GM10266 (cell line): ENCODE data around the gene AMBRA1.

Source experiments
- DNase-seq: peaks from one replicate; pipeline ENCODE4 v3.0.0; 2012; ENCODE audit errors: extremely low spot score
- TF ChIP-seq, protein P1 (sequence below): IDR thresholded peaks from 2 replicates; pipeline ENCODE4 v1.5.1; 2012; ENCODE audit warnings: mild to moderate bottlenecking, low read depth; ENCODE audit not compliant: control insufficient read depth, insufficient read depth; ENCODE audit errors: missing control alignments

Gene AMBRA1

DNA sequence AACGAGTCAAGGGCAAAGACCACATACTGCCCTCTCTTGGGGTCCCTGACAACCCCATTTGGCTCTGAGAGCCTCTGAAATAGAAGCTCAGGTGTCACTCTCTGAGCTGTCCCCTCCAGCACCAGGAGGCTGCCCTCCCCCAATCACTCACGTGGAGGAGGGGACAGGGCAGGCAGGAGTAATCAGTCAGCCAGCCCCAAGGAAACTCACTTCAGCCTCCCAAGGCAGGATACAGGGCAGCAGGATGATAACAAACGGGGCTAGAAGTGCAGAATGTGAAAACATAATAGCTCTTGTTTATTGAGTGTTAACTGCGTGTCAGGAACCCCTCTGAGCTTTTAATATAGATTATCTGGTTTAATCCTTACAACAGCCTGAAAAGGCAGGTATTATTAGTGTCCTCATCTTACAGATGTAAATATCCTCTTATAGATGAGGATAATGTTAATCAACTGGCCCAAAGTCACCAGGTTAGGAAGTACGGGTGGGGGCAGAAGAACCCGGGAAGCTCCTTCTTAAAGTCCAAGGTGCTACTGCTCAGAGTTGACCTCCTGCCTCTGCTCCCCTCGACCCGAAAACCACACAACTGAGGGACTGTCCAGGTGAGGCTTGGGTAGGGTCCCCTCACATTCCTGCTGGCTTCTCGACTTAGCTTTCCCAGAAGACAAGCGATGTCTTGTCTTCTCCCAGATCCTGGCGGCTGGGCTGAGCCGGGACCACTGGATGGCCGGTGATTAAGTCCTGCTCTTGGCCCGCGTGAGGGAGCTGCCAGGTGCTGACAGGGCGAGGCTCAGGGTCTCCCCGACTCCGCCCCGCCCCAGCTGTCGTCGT, 205.0 kb downstream of the AMBRA1 start:
- TF ChIP-seq, protein P1, sequence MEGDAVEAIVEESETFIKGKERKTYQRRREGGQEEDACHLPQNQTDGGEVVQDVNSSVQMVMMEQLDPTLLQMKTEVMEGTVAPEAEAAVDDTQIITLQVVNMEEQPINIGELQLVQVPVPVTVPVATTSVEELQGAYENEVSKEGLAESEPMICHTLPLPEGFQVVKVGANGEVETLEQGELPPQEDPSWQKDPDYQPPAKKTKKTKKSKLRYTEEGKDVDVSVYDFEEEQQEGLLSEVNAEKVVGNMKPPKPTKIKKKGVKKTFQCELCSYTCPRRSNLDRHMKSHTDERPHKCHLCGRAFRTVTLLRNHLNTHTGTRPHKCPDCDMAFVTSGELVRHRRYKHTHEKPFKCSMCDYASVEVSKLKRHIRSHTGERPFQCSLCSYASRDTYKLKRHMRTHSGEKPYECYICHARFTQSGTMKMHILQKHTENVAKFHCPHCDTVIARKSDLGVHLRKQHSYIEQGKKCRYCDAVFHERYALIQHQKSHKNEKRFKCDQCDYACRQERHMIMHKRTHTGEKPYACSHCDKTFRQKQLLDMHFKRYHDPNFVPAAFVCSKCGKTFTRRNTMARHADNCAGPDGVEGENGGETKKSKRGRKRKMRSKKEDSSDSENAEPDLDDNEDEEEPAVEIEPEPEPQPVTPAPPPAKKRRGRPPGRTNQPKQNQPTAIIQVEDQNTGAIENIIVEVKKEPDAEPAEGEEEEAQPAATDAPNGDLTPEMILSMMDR: peak; percentile 21
- DNase-seq: peak; percentile 37

DNA sequence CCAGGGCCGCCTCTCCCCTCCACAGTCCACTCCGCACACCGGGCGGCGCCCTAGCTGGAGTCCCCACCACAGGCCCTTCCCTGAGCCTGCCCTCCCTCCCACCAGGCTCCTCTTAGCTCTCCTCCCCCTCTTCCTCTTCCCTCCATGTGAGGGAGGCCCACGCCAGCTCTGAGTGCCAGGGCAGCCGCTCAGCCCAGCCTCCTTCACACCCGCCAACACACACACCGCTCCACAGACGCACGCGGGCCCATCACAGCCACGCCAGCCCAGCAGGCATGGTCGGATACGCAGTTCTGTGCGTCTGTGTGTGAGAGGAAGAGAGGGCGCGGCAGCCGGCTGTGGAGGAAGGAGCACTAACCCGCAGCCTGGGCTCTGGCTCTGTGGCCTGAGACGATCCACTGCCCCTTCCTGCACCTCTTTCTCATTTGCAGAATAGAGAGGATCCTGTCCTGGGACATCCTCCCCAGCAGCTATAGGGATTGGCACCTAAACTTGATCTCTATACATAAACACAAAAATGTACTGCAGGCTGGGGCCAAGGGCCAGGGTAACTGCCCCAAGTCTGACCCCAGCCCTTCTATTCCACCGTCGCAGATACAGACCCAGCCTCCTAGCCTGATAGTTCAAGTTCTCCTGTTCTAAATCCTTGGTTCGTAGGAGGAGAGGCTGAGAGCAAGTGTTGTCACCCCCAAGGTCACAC, 205.8 kb downstream of the AMBRA1 start:
- DNase-seq: no peak

DNA sequence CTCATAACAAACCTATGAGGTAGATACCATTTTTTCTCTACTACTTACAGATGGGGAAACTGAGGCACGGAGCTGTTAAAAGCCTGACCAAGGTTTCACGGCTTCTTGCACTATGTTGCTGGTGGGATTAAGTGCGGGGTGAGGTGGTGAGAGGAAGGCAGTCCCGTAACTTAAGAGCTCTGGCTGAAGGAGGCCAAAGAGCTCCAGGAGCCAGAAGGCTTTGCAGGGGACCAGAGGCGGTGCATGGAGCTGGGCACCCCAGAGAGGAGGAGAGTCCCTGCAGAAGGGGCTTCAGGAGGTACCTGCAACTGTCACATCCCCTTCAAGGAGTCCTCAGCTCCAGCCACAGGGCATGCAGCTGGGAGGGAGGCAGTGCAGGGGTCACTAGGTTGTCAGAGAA, 206.4 kb downstream of the AMBRA1 start:
- DNase-seq: no peak
- TF ChIP-seq, protein P1: no peak

More for the DNA sequence above, 205.8 kb downstream of the AMBRA1 start:
- TF ChIP-seq, protein P1: no peak

DNA sequence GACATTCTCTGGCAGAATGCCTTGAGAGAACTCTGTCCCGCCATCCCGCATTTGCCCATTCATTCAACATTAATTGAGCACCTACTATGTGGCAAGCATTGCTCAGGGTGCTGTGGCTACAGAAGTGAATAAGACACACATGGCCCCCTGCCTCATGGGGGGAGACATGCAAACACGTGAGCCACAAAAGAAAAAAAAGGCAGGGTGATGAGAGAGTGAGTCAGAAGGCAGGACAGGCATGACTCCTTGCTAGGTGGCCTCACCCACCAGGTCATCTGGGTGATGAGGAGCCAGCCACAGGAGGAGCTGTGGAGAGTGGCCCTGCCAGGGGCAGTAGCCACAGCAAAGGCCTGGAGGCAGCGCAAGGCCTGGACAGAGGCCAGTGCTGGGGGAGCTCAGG, 207.1 kb downstream of the AMBRA1 start:
- TF ChIP-seq, protein P1: no peak
- no peak for DNase-seq

DNA sequence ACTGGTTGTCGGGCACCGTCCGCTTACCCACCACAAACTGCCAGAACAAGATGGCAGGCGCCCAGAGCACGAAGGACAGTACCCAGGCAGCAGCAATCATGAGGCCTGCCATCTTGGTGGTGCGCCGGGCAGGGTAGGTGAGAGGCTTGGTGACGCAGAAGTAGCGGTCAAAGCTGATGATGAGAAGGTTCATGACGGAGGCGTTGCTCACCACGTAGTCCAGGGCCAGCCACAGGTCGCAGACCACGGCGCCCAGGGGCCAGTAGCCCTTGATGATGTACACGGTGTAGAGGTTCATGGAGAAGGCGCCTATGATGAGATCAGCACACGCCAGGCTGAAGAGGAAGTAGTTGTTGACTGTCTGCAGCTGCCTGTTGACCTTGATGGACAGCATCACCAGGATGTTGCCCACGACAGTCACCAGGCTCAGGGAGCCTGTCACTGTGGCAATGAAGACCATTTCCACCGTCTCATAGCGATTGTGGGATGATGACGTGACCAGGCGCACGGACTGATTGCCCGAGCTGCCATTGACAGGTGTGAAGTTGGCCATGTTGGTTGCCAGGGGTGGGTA, 207.7 kb downstream of the AMBRA1 start:
- TF ChIP-seq, protein P1: no peak
- no peak for DNase-seq

DNA sequence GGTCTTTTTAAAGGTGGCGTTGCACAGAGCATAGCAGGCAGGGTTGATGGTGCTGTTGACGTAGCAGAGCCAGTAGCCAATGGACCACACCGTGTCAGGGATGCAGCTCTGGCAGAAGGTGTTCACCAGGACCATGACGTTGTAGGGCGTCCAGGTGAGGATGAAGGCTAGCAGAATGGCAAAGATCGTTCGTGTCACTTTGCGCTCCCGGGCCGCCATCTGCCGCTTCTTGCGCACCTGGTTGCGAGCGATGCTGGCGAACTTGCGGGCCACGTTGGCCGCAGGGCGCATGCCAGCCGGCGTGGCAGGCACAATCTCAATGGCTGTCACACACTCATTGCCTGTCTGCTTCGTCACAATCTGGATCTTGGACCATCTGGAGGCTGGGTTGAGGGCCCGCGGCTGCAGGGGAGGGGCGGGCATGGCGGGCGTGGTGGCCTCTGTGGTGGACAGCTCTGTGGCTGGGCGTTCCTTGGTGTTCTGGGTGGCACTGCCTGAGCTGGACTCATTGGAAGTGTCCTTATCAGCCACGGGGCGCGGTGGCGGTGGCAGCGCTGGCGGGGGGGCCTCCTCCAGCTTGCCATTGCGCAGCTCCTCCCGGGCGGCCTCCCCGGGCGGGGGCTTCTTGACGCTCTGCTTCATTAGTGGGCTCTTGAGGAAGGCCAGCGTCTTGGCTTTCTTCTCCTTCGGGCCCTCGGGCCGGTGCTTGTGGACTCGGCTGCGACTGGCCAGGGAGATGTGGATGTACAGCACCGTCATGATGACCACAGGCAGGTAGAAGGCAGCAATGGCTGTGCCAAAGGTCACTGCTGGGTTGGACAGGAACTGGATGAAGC, 208.4 kb downstream of the AMBRA1 start:
- no peak for DNase-seq
- TF ChIP-seq, protein P1: no peak
